ENCODE measurements around the gene SNRPB2. TPM values are rescaled to one million over a fixed set of nuclear protein-coding genes. Genes with fewer than 3 reads are reported as not detected.

Gene SNRPB2
- total and polyA plus RNA-seq, 9 donors: 20.6 to 67.4 (median 50.5) TPM

- H3K4me1 ChIP-seq (ENCODE audit: insufficient read depth): no peaks in the 10 kb centered on the region
- intact Hi-C loops (cut with DNase I): no loop called here
- no peaks in the 10 kb centered on the region for H3K27me3 ChIP-seq
- no peak for DNase-seq
- no peak overlapping the region for H3K27ac ChIP-seq
- TF ChIP-seq CTCF (IDR thresholded peaks at IDR 0.05): no peak
- no peak for TF ChIP-seq EP300 (IDR thresholded peaks at IDR 0.05)
- TF ChIP-seq POLR2A (IDR thresholded peaks at IDR 0.05): no peak
- no peak overlapping the region for H3K4me3 ChIP-seq
- no peaks in the 10 kb centered on the region for H3K9me3 ChIP-seq
- no peaks in the 10 kb centered on the region for H3K36me3 ChIP-seq
Observed at GRCh38 chr20:16752901-16753300, 23.1 kb downstream of the SNRPB2 start.

GRCh38 chr20:16758454-16759180, 28.8 kb downstream of the SNRPB2 start:
- TF ChIP-seq CTCF (IDR thresholded peaks at IDR 0.05) (no peak), EP300 (IDR thresholded peaks at IDR 0.05) (no peak), POLR2A (IDR thresholded peaks at IDR 0.05) (no peak)
- WGBS, 3 donors: 70 to 74% (median 72%) methylated on average over 2 of the region's 2 CpGs
- H3K36me3 ChIP-seq: no peaks in the 10 kb centered on the region
- no peak overlapping the region for H3K4me3 ChIP-seq
- no peak for DNase-seq
- no peaks in the 10 kb centered on the region for H3K9me3 ChIP-seq
- H3K4me1 ChIP-seq (ENCODE audit: insufficient read depth): no peaks in the 10 kb centered on the region
- no peak overlapping the region for H3K27ac ChIP-seq
- intact Hi-C loops (cut with DNase I): no loop called here
- H3K27me3 ChIP-seq: no peaks in the 10 kb centered on the region

- intact Hi-C loops (cut with DNase I): no loop called here
- WGBS, 3 donors: 89 to 95% (median 90%) methylated on average over 1 of the region's 1 CpG
- no peak overlapping the region for H3K27ac ChIP-seq
- DNase-seq: no peak
- no peaks in the 10 kb centered on the region for H3K27me3 ChIP-seq
- TF ChIP-seq POLR2A (IDR thresholded peaks at IDR 0.05): no peak
- no peak for TF ChIP-seq CTCF (IDR thresholded peaks at IDR 0.05)
- no peak for TF ChIP-seq EP300 (IDR thresholded peaks at IDR 0.05)
- H3K36me3 ChIP-seq: no peaks in the 10 kb centered on the region
- H3K4me1 ChIP-seq (ENCODE audit: insufficient read depth): no peaks in the 10 kb centered on the region
- no peaks in the 10 kb centered on the region for H3K9me3 ChIP-seq
- no peak overlapping the region for H3K4me3 ChIP-seq
Observed at GRCh38 chr20:16759181-16759563, 29.3 kb downstream of the SNRPB2 start.

DNA sequence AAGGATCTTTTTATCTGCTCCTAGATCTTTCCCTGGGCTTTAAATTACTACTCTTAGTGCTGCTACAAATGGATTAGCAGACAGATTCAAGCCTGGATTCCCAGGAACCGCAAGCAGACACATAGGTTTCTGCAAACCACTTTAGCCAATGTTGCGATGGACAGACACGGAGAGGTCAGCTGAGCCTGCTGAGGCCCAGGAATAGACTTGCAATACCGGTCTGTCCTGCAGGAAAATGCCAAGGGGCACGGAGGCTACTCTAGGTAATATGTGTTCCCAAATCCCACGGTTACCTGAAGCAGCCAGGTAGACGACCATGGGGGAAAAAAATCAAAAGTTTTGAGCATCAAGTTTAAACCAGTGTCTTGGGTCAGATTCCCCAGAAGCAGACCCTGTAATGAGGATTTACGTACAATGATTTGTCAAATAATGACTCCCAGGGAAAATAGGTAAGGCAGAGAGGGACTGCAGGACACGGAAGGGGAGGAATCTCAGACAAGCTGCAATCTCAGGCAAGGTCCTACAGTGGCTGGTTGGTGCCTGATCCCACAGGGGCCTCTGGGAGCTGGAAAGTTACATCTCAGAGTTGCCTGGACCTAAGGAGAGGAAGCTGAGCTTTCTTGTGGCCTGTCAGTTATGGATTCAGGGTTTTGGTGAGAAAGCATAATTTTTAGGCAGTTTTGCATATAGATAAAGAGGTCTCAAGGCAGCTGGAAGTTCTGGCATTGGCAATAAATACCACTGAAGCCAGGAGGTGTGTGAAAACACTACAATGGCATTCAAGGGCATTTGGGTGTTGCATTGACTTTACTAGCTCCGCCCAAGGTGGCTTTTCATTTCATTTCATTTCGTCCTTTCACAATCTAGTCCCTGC, 30.8 kb downstream of the SNRPB2 start:
- no peak overlapping the region for H3K27ac ChIP-seq
- WGBS, 3 donors: 63 to 66% (median 63%) methylated on average over 11 of the region's 11 CpGs
- DNase-seq: no peak
- no peaks in the 10 kb centered on the region for H3K4me1 ChIP-seq (ENCODE audit: insufficient read depth)
- H3K36me3 ChIP-seq: no peaks in the 10 kb centered on the region
- no peaks in the 10 kb centered on the region for H3K27me3 ChIP-seq
- intact Hi-C loops (cut with DNase I): no loop called here
- TF ChIP-seq CTCF (IDR thresholded peaks at IDR 0.05) (no peak), POLR2A (IDR thresholded peaks at IDR 0.05) (no peak), EP300 (IDR thresholded peaks at IDR 0.05) (no peak)
- no peak overlapping the region for H3K4me3 ChIP-seq
- H3K9me3 ChIP-seq: no peaks in the 10 kb centered on the region
